ENCODE measurements around the gene RPS15A. TPM values are rescaled to one million over a fixed set of nuclear protein-coding genes. Genes with fewer than 3 reads are reported as not detected.

RPS15A gene
- total RNA-seq, 1 donor from 2014 or later = 2,443 TPM

DNA sequence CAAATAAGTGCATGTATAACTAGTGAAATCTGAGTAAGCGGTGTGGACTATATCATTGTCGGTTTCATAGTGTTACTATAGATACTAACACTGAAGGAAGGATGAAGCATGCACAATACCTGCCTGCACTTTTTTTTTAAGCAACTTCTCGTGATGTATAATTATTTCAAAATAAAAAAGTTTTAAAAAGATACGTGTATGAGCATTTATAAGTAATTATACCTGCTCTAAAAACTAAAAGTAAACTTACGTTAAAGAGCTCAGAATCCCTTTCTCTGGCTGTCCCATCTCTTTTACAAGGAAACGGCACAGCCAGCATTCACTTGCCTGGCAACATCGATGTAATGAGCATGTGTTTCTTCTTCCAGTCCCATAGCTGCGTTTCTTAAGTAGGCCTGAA lies 42.5 kb upstream of the RPS15A start:
- Mint-ChIP-seq H3K4me1 (no peaks in the 10 kb centered on the region), H3K4me3 (no peak overlapping the region), H3K27ac (no peak overlapping the region), H3K36me3 (ENCODE audit: low read depth) (peaks cover 87% of the 10 kb centered on the region), H3K9me3 (no peaks in the 10 kb centered on the region), H3K27me3 (no peaks in the 10 kb centered on the region)
- TF ChIP-seq, protein P1, sequence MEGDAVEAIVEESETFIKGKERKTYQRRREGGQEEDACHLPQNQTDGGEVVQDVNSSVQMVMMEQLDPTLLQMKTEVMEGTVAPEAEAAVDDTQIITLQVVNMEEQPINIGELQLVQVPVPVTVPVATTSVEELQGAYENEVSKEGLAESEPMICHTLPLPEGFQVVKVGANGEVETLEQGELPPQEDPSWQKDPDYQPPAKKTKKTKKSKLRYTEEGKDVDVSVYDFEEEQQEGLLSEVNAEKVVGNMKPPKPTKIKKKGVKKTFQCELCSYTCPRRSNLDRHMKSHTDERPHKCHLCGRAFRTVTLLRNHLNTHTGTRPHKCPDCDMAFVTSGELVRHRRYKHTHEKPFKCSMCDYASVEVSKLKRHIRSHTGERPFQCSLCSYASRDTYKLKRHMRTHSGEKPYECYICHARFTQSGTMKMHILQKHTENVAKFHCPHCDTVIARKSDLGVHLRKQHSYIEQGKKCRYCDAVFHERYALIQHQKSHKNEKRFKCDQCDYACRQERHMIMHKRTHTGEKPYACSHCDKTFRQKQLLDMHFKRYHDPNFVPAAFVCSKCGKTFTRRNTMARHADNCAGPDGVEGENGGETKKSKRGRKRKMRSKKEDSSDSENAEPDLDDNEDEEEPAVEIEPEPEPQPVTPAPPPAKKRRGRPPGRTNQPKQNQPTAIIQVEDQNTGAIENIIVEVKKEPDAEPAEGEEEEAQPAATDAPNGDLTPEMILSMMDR (IDR thresholded peaks at IDR 0.05) = no peak
- ChIA-PET POLR2A (no interaction called here), CTCF (no interaction called here)
- DNase-seq (no peak), ATAC-seq (ENCODE audit: low read depth) (no peak)
- intact Hi-C loops (cut with micrococcal nuclease) = no loop called here

DNA sequence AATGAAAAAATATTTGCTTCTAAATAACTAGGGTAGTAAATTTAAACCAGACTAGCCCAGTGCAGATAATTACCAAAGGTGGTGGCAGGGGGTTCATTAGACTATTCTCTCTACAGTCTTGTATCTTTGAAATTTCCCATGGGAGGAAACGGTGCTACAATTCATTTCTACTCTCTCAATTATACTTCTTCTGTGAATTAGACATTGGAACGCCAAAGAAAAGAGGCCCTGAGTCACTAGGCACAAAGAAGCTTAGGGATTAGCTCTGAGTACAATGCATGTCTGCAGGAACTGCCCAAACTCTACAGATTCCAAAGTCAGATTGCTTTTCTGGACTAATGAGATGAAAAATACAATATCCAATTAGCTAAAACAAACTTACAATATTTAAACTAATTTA lies 41.9 kb upstream of the RPS15A start:
- ATAC-seq (ENCODE audit: low read depth) (no peak), DNase-seq (no peak)
- Mint-ChIP-seq H3K27me3 (no peaks in the 10 kb centered on the region), H3K4me3 (no peak overlapping the region), H3K9me3 (no peaks in the 10 kb centered on the region), H3K27ac (no peak overlapping the region), H3K36me3 (ENCODE audit: low read depth) (peaks cover 83% of the 10 kb centered on the region), H3K4me1 (no peaks in the 10 kb centered on the region)
- TF ChIP-seq, protein P1 (IDR thresholded peaks at IDR 0.05) = no peak
- ChIA-PET CTCF (no interaction called here), POLR2A (no interaction called here)
- intact Hi-C loops (cut with micrococcal nuclease) = no loop called here

DNA sequence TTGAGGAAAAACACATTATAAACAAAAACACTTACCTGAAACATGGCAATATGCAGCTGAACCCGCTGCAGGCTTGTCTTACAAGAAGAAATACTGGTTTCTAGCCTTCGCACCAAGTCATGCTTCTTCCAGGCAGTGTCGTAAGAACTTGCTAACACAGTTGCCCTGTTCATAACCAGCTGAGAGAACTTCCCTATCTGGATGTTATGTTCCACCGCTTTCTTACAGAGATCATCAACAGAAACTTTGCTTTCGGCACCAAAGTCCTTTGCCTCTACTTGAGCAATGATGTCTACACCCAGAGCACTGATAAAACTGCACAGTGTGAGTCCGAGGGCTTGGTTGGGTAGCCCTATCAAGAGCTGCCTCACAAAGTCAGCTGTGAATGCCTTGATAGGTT lies 39.1 kb upstream of the RPS15A start:
- TF ChIP-seq, protein P1 (IDR thresholded peaks at IDR 0.05) = no peak
- no peak for DNase-seq
- Mint-ChIP-seq H3K27ac (no peak overlapping the region), H3K36me3 (ENCODE audit: low read depth) (peaks cover 59% of the 10 kb centered on the region), H3K4me3 (no peak overlapping the region), H3K9me3 (no peaks in the 10 kb centered on the region), H3K4me1 (no peaks in the 10 kb centered on the region), H3K27me3 (no peaks in the 10 kb centered on the region)
- ChIA-PET CTCF (interaction anchor here (1.6 kb wide), 1 partner anchor 28 kb away, joined by 3 read pairs; the partner anchor contains the start of gene ARL6IP1), POLR2A (no interaction called here)
- no peak for ATAC-seq (ENCODE audit: low read depth)
- intact Hi-C loops (cut with micrococcal nuclease) = no loop called here

DNA sequence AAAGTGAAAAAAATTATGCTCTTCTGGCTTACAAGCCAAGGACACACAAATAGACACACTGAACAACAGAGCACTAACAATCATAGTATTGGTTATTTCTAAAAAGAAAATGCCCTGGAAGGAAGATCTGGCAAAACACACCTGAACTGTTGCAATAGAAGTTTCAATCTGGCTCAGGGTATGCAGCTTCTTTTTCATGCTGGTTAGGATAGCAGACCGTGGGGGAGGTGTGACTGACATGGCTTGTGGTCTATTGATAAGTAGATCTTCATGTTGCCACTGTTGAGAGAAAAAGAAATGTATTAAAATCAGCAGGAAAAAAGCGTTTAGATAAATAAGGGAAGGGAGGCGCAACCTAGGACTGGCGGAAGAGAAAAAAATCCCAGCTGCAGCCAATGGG lies 37.8 kb upstream of the RPS15A start:
- ChIA-PET POLR2A (no interaction called here), CTCF (interaction anchor here (1.6 kb wide), 1 partner anchor 26 kb away, joined by 3 read pairs; the partner anchor contains the start of gene ARL6IP1)
- no peaks in the 10 kb centered on the region for H3K9me3 Mint-ChIP-seq
- ATAC-seq (ENCODE audit: low read depth) (no peak), DNase-seq (no peak)
- TF ChIP-seq, protein P1 (IDR thresholded peaks at IDR 0.05) = no peak
- no peaks in the 10 kb centered on the region for H3K4me1 Mint-ChIP-seq
- H3K27ac Mint-ChIP-seq = no peak overlapping the region
- intact Hi-C loops (cut with micrococcal nuclease) = no loop called here
- no peak overlapping the region for H3K4me3 Mint-ChIP-seq
- no peaks in the 10 kb centered on the region for H3K27me3 Mint-ChIP-seq
- H3K36me3 Mint-ChIP-seq (ENCODE audit: low read depth) = peaks cover 50% of the 10 kb centered on the region

DNA sequence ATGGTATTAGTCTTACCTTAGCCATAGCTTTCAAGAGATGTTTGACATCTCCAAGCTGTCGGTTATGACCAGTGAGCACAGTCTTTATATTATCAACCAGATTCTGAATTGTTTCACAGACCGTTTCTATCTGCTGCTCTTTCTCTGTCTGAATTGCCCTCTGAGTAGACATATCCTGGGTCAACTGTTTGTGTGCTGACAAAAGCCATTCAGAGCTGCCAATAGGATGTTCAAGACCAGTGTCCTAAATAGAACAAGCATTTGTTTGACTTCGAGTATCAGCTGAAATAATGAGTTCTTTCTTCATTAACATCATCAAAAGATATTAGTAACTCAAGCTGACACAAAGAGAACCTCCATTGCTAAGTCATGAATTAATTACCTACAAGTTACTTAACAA lies 26.2 kb upstream of the RPS15A start:
- DNase-seq (no peak), ATAC-seq (ENCODE audit: low read depth) (no peak)
- CTCF ChIA-PET = no interaction called here
- POLR2A ChIA-PET = no interaction called here
- no peak overlapping the region for H3K27ac Mint-ChIP-seq
- peaks cover 5% of the 10 kb centered on the region for H3K4me1 Mint-ChIP-seq
- H3K9me3 Mint-ChIP-seq = no peaks in the 10 kb centered on the region
- H3K36me3 Mint-ChIP-seq (ENCODE audit: low read depth) = peaks cover 69% of the 10 kb centered on the region
- no peaks in the 10 kb centered on the region for H3K27me3 Mint-ChIP-seq
- TF ChIP-seq, protein P1 (IDR thresholded peaks at IDR 0.05) = no peak
- H3K4me3 Mint-ChIP-seq = no peak overlapping the region
- intact Hi-C loops (cut with micrococcal nuclease) = no loop called here
